Measurements from ENCODE around the gene MAST3.

- TF ChIP-seq ZNF274 (IDR thresholded peaks at IDR 0.05; ENCODE audit: low read depth, low read length) = no peak
- no peak for TF ChIP-seq YY1 (IDR thresholded peaks at IDR 0.05; ENCODE audit: insufficient read depth, insufficient read length)
Observed at GRCh38 chr19:18190278-18190677, 92.7 kb downstream of the MAST3 start.
